GM19467 (cell line): Measurements from ENCODE around the gene PHF12.
"Not testable (repeated sequence)": the region's sequence is repeated elsewhere in the genome, so short reads cannot be mapped to it uniquely, and the experiment has no call there.

Experiments
- ATAC-seq: cut with Tn5 transposase; IDR thresholded peaks from one replicate; pipeline ENCODE4 v1.9.1; 2021; ENCODE audit warnings: mild to moderate bottlenecking, moderate library complexity; ENCODE audit not compliant: unreplicated experiment

PHF12 gene

GRCh38 chr17:28935744-28936460 lies 15.4 kb downstream of the PHF12 start:
- ATAC-seq, result no peak

GRCh38 chr17:28934508-28934907 lies 16.8 kb downstream of the PHF12 start:
- ATAC-seq, result not testable (repeated sequence)

GRCh38 chr17:28929787-28930186 lies 21.5 kb downstream of the PHF12 start:
- no peak for ATAC-seq

- ATAC-seq, result no peak
These were observed 23.3 kb downstream of the PHF12 start for GRCh38 chr17:28928061-28928460.

- no peak for ATAC-seq
These were observed 24.5 kb downstream of the PHF12 start for GRCh38 chr17:28926786-28927185.

GRCh38 chr17:28926366-28926765 lies 25.0 kb downstream of the PHF12 start:
- no peak for ATAC-seq

GRCh38 chr17:28925912-28926365 lies 25.4 kb downstream of the PHF12 start:
- no peak for ATAC-seq

GRCh38 chr17:28920201-28920600 lies 31.1 kb downstream of the PHF12 start:
- no peak for ATAC-seq

- ATAC-seq, result no peak
These were observed 33.0 kb downstream of the PHF12 start for GRCh38 chr17:28918295-28918694.

- ATAC-seq, result no peak
These were observed 33.9 kb downstream of the PHF12 start for GRCh38 chr17:28917465-28917864.

- ATAC-seq, result no peak
These were observed 34.3 kb downstream of the PHF12 start for GRCh38 chr17:28917029-28917428.

GRCh38 chr17:28916302-28916934 lies 34.9 kb downstream of the PHF12 start:
- no peak for ATAC-seq

GRCh38 chr17:28912938-28913333 lies 38.4 kb downstream of the PHF12 start:
- no peak for ATAC-seq

GRCh38 chr17:28912281-28912937 lies 38.9 kb downstream of the PHF12 start:
- no peak for ATAC-seq

GRCh38 chr17:28911411-28912045 lies 39.8 kb downstream of the PHF12 start:
- no peak for ATAC-seq

- no peak for ATAC-seq
These were observed 40.8 kb downstream of the PHF12 start for GRCh38 chr17:28910534-28910933.

GRCh38 chr17:28908640-28909167 lies 42.6 kb downstream of the PHF12 start:
- ATAC-seq, result no peak

- ATAC-seq, result no peak
These were observed 43.4 kb downstream of the PHF12 start for GRCh38 chr17:28907709-28908475.

- no peak for ATAC-seq
These were observed 44.4 kb downstream of the PHF12 start for GRCh38 chr17:28906706-28907438.

GRCh38 chr17:28906276-28906675 lies 45.0 kb downstream of the PHF12 start:
- ATAC-seq, result no peak
